GM19099 (cell line): ENCODE results near the gene ATP9B.

Source experiments
- POLR2A ChIP-seq: IDR thresholded peaks from 3 replicates; pipeline ENCODE4 v1.6.1; 2011; ENCODE audit warnings: low read depth; ENCODE audit not compliant: insufficient read length; ENCODE audit errors: extremely low read depth

The ATP9B gene

DNA sequence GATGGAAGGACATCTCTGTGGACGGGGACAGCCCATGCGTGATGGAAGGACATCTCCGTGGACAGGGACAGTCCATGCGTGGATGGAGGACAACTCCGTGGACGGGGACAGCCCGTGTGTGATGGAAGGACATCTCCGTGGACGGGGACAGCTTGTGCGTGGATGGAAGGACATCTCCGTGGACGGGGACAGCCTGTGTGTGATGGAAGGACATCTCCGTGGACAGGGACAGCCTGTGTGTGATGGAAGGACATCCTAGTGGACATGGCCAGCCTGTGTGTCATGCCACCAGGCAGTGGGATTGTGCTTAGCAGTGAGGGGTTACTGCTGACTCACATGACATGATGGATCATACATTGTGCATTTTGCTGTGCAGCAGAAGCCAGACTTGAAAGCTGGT, 296.5 kb downstream of the ATP9B start:
- TF ChIP-seq POLR2A = no peak

DNA sequence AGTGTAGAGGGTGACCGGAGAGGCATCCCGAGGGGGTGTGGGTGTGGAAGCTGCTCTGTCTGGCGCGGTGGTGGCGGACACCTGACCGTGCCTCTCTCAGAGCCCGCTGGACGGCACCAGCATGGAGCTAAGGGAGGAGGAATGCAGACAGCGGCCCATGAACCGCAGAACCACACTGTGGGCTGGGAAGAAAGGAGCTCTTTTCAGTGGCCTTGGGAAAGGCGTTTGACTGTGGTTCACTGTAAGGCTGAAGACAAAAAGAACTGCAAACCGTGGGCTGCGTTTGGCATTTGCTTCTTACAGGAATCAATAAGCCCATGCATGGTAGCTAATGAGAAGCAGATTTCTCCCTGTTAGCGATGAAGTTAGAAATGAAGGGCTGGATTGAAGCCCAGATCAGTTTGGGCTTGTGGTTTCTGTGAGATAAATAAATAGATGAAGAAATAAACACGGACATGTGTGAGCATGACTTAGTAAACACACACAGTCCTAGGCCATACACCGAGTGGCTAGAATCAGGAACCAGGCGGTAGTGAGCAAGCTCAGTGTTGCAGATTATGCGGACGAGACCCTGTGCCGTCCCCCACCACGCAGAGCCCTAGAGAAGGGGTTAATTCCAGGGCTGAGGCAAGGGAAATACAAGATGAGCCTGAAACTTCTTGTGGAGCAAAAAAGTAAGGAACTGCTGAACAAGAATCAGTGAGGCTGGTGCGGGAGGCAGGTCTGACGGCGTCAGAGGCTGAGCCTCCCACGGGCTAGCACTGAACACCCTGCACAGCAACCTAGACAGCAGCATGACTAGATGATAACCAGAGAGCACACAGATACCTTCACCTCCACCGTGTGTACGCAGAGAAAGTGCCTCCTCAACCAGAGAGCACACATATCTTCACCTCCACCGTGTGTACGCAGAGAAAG, 297.2 kb downstream of the ATP9B start:
- TF ChIP-seq POLR2A = no peak

DNA sequence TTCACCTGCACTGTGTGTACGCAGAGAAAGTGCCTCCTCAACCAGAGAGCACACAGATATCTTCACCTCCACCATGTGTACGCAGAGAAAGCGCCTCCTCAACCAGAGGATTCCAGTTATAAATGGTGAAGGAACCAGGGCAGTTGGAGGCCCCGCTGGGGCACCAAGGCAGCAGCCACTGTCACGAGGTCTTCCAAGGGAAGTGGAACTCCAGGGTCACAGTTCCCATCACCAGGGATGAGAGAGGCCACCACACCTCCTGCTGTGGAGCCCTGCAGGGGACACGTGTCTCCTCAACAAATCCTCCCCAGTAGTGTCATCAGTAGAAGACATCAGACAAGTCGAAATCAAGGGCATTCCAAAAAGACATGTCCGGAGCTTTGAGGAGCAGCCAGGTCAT, 298.3 kb downstream of the ATP9B start:
- no peak for TF ChIP-seq POLR2A

DNA sequence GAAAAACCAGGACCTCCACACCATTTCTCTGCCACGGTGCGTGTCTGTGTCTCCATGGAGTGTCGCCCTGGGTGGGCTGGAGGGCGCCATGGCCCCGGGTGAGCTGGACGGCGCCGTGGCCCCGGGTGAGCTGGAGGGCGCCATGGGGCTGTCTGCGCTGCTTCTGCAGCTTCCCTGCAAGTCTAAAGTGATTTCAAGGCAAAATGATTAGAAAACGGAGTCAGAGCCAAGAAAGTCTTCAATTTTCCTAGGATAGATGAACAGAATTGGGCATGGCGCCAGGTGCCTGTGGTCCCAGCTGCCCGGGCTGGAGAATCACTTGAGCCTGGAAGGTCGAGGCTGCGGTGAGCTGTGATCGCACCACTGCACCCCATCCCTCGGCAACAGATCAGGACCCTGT, 298.8 kb downstream of the ATP9B start:
- no peak for TF ChIP-seq POLR2A

DNA sequence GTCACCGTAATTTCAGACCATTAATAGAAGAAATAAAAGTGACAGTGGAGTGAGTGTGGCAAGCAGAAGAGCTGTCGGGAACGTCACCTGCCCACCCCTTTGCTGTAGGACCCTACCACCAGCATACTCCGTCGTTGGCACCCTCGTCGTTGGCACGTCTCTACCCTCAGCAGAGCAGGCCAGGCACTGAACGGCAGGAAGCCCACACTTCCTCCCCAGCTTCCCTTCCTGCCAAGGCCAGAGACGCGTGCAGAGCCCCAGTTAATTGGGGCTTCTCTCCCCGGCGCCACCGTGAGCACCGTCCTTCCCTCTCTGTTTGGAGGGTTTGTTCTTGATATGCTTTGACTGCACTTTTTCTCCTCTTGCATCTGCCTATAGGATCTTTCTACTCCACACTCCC, 299.5 kb downstream of the ATP9B start:
- TF ChIP-seq POLR2A = no peak

DNA sequence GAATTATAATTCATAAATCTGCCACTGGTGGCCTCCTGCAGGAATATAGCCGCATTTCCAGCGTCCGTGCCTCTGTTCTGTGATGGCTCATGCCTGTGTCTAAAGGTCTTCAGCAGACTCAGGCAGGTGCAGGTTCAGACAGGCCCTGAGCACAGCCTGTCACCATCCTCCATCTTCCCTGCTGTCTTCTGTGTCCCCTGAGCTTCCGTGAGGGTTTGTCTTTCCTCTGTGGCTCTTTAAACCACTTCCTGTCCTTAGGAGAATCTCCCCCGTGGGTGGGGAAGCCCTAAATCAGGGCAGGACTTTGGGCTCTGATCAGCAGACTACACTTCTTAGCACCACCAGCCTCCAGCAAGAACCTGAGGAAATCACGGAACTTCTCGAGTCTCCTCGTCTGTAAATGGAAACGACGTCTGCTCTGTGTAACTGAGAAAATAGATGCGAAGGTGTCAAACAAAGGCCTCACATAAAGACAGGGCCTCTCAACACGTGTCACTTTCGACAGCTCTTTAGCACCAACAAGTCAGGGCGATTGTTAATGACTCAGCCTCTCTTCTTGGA, 302.4 kb downstream of the ATP9B start:
- TF ChIP-seq POLR2A = no peak

DNA sequence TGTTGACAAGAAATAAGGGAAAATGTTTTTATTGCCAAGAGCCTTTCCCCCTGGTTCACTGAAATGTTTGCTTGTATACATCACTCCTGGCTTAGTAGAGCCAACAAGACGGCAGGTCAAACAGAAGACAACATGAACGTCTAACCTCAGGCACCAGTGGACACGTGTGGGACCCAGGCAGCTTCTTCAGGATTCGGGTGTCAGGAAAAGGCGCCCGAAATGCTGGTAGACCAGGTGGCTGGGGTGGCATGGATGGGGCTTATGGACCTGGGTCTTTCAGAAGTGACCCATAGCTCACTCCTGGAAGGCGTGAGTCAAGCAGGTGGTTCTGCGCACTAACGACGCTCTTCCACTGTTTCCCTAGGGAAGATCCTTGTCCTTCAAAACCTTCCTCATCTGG, 303.3 kb downstream of the ATP9B start:
- TF ChIP-seq POLR2A = no peak

DNA sequence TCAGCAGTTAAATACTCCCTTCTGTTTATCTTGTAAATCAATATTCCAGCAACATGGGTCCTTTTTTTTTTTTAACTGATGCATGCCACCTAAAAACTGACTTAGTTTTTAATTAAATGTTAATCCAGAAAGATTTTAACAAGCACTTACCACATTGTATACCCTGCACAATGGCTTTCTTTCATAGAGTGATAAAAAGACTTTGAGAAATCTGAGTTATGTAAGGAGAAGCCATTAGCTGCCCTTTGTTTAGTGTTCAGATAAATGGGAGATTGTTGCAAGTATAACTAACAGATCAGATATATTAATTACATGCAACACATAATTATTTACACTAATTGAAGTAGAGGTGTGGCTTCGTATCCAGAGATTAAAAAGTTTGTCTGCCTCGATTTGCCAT, 303.8 kb downstream of the ATP9B start:
- TF ChIP-seq POLR2A = no peak

DNA sequence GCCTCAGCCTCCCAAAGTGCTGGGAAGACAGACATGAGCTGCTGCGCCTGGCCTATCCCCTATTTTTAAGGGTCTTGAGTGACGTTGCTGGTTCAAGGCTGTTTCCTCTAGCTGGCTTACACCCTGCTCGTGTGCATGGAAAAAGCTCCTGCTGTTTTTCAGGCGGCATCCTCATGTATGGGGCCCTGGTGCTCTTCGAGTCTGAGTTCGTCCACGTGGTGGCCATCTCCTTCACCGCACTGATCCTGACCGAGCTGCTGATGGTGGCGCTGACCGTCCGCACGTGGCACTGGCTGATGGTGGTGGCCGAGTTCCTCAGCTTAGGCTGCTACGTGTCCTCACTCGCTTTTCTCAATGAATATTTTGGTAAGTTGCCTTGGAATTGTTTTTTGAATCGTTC, 304.5 kb downstream of the ATP9B start:
- TF ChIP-seq POLR2A = no peak

DNA sequence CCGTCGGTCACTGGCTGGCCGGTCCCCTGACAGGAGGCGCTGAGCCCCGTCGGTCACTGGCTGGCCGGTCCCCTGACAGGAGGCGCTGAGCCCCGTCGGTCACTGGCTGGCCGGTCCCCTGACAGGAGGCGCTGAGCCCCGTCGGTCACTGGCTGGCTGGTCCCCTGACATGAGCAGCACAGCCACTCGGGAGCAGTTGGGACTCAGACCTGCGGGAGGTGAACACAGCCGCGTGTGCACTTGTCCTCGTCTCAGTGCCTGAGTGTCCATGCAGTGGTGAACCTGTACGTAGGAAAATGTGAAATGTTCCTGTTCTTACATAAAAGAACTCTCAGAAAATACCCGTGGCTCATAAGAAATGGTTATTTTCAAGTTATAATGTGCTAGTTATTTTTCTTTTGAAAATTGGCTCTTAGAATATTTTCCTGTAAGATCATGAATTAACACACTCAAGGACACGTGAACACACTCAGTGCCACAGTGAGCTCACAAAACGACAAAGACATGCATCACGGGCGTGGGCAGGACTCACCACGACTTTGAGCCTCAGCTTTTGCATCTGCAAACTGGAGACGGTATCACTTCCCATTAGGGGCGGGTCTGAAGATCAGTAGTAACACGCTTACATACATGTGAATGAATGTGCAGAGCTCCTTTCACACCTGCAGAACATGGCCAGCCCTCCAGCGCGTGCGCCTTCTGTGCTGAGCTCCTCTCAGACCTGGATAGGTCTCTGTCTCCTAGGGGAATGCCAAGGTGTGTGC, 305.4 kb downstream of the ATP9B start:
- TF ChIP-seq POLR2A = no peak

DNA sequence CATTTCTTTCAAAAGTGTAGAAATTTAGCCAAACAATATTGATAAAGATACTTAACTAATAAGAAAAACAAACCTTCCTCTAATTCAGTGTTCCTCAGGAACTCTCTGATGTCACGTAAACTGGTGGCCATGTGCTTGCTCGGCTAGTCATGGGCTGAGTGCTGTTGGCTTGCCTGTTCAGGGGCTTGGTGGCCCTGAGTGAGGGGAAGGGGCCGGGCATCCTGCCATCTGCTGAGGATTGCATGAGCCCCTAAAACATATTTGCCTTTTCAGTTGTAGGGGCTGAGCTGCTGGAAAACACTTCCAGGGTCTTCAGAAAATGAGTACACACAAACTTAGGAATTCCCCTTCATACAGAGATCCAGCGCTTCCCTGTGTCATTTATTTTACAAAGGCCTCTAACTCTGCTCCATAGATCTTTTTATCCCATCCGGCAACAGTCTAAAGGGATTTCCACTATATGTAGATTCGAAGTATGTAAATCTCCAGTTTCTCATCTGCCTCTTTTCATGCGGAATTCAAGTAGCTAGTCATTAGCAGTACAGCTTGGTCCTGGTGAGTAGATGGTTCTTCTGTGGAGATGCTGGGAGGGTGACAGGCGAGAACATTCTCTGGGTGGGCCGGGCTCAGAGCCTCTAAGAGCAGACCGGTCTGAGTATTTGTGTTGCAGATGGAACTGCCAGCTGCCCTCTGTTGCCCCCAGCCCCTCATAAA, 306.4 kb downstream of the ATP9B start:
- TF ChIP-seq POLR2A = no peak

DNA sequence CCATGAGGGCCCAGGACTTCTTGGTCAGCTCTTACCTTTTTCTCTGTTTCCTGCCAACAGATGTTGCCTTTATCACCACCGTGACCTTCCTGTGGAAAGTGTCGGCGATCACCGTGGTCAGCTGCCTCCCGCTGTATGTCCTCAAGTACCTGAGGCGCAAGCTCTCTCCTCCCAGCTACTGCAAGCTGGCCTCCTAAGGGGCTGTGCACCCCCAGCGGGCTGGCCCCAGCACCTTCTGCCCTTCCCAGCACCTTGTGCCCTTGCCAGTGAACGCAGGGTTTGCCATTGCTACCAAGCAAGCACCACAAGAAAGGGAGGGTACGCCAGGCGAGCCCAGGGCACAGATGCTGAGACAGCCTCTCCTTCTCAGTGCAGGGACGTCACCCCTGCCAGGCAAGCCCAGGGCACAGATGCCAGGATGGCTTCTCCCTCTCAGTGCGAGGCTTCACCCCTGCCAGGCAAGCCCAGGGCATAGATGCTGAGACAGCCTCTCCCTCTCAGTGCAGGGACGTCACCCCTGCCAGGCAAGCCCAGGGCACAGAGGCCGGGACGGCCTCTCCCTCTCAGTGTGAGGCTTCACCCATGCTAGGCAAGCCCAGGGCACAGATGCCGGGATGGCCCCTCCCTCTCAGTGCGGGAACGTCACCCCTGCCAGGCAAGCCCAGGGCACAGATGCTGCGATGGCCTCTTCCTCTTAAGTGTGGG, 308.1 kb downstream of the ATP9B start:
- no peak for TF ChIP-seq POLR2A

DNA sequence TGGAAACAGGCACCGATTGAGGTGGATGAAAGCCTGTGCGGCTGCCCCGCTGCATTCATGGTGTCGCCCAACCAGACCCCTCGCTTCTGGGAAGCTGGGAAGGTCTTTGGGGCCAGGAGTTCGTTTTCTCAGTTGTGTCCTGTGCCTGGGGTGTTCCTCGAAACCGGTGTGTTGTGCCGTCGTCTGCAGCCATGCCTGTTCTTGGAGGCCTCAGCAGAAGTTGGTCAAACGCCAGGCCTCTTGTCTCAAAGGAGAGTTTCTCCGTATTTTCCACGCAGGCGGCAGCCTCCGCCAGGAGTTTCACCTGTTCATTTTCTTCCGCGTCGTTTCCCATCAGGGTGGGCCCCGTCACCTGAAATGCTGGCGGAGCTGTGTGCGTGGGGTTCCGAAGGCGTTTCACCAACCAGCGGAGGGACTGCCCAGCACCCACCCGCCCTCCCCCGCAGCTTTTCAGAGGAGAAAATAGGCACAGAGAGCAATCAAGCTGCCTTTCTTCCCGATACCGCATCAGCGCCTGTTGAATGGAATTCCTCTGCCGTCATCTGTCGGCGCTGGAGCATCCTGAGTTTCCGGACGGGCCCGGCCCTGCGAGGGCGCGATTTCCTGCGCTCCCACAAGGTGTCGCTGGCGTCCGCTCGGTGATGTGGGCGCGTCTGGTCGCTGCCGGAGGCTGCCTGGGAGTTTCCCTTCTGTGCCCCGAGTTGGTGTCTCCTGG, 309.5 kb downstream of the ATP9B start:
- TF ChIP-seq POLR2A = no peak
